ENCODE data around the gene YWHAB. TPM values are rescaled to one million over a fixed set of nuclear protein-coding genes. Genes with fewer than 3 reads are reported as not detected.

The YWHAB gene
- total RNA-seq, 2 experiments from 2014 or later = 228 to 235 TPM

Other genes starting within 250 kb of the YWHAB start
- 100 to 1,000 TPM; 110 to 112 TPM for gene ADA, start 234.0 kb upstream of the YWHAB start, total RNA-seq
- gene CCN5, start 170.3 kb upstream of the YWHAB start, total RNA-seq = not detected
- gene KCNK15, start 139.8 kb upstream of the YWHAB start, total RNA-seq = not detected
- not detected for gene RIMS4, start 75.2 kb upstream of the YWHAB start, total RNA-seq
- 100 to 1,000 TPM in 1 of 2 experiments, 10 to 100 TPM in 1; 90.0 to 103 TPM for gene PABPC1L, start 24.4 kb downstream of the YWHAB start, total RNA-seq
- gene TOMM34, start 74.7 kb downstream of the YWHAB start, total RNA-seq = 10 to 100 TPM; 20.2 to 20.3 TPM
- 100 to 1,000 TPM; 159 to 164 TPM for gene STK4, start 80.8 kb downstream of the YWHAB start, total RNA-seq
- under 1 TPM; 0.05 to 0.11 TPM for gene KCNS1, start 215.4 kb downstream of the YWHAB start, total RNA-seq
- gene WFDC5, start 229.5 kb downstream of the YWHAB start, total RNA-seq = not detected
- not detected for gene WFDC12, start 238.8 kb downstream of the YWHAB start, total RNA-seq